DLD1 (cell line): ENCODE data around the gene SLC5A3.

Experiments
- in situ Hi-C: cut with HindIII; loops from 2 replicates; pipeline ENCODE4 v1.10.0; 2017; ENCODE audit warnings: low sequenced_read_pairs

SLC5A3 gene

GRCh38 chr21:34094949-34095348 is 21.6 kb downstream of the SLC5A3 start:
- in situ Hi-C loops: no loop called here

GRCh38 chr21:34097442-34097841 is 24.1 kb downstream of the SLC5A3 start:
- in situ Hi-C loops: no loop called here

GRCh38 chr21:34100337-34100736 is 27.0 kb downstream of the SLC5A3 start:
- in situ Hi-C loops: loop anchor here (10.0 kb wide), 1 partner anchor 54 kb away; no protein-coding TSS in a partner anchor

- in situ Hi-C loops: loop anchor here (10.0 kb wide), 1 partner anchor 54 kb away; no protein-coding TSS in a partner anchor
These were observed 27.4 kb downstream of the SLC5A3 start for GRCh38 chr21:34100790-34101189.

- in situ Hi-C loops: loop anchor here (10.0 kb wide), 1 partner anchor 49 kb away; no protein-coding TSS in a partner anchor
These were observed 32.7 kb downstream of the SLC5A3 start for GRCh38 chr21:34105947-34106541.

- in situ Hi-C loops: loop anchor here (10.0 kb wide), 1 partner anchor 47 kb away; no protein-coding TSS in a partner anchor
These were observed 34.2 kb downstream of the SLC5A3 start for GRCh38 chr21:34107606-34108005.

GRCh38 chr21:34109075-34109474 is 35.7 kb downstream of the SLC5A3 start:
- in situ Hi-C loops: loop anchor here (10.0 kb wide), 1 partner anchor 46 kb away; no protein-coding TSS in a partner anchor

- in situ Hi-C loops: no loop called here
These were observed 37.3 kb downstream of the SLC5A3 start for GRCh38 chr21:34110594-34111202.

GRCh38 chr21:34112316-34113033 is 39.1 kb downstream of the SLC5A3 start:
- in situ Hi-C loops: no loop called here

- in situ Hi-C loops: no loop called here
These were observed 40.5 kb downstream of the SLC5A3 start for GRCh38 chr21:34113842-34114241.

GRCh38 chr21:34115160-34115559 is 41.8 kb downstream of the SLC5A3 start:
- in situ Hi-C loops: no loop called here

GRCh38 chr21:34116569-34116968 is 43.2 kb downstream of the SLC5A3 start:
- in situ Hi-C loops: no loop called here

GRCh38 chr21:34120867-34121266 is 47.5 kb downstream of the SLC5A3 start:
- in situ Hi-C loops: no loop called here

- in situ Hi-C loops: no loop called here
These were observed 48.7 kb downstream of the SLC5A3 start for GRCh38 chr21:34122047-34122446.
